ENCODE measurements around the gene STAT4. TPM values are rescaled to one million over a fixed set of nuclear protein-coding genes. Genes with fewer than 3 reads are reported as not detected.

STAT4 gene
- total RNA-seq, 1 experiment from 2014 or later, result 0.33 TPM

- Histone ChIP-seq H3K18ac (ENCODE audit: insufficient read length, low read depth, low read length) (no peak overlapping the region), H2BK5ac (ENCODE audit: insufficient read length, low read length) (no peak overlapping the region), H3K4ac (ENCODE audit: low read depth, low read length) (no peak overlapping the region), H4K5ac (ENCODE audit: insufficient read length, low read depth, low read length) (no peak overlapping the region), H4K8ac (replicated peaks; ENCODE audit: insufficient read length, low read depth, low read length) (no peak overlapping the region), H2BK12ac (ENCODE audit: insufficient read length, low read depth, low read length) (no peak overlapping the region), H2AFZ (ENCODE audit: low read length) (no peak overlapping the region), H2BK15ac (ENCODE audit: low read depth, low read length) (no peak overlapping the region), H4K20me1 (ENCODE audit: control insufficient read depth, insufficient read depth, insufficient read length) (no peaks in the 10 kb centered on the region), H3K23ac (ENCODE audit: insufficient read length, low read depth, low read length) (no peak overlapping the region), H3K27me3 (ENCODE audit: insufficient read depth, low read length) (no peaks in the 10 kb centered on the region), H3K9ac (ENCODE audit: extremely low read depth, insufficient read length, low read length) (no peak overlapping the region), H3T11ph (ENCODE audit: low read length) (no peak overlapping the region), H3K4me1 (ENCODE audit: insufficient read depth, low read length) (no peaks in the 10 kb centered on the region), H3K4me2 (ENCODE audit: insufficient read depth, insufficient read length, low read length) (no peak overlapping the region), H3K27ac (ENCODE audit: insufficient read length, low read depth, low read length) (no peak overlapping the region), H2BK120ac (ENCODE audit: low read depth, low read length, poor library complexity, severe bottlenecking) (no peak overlapping the region), H2BK20ac (ENCODE audit: low read depth, low read length, poor library complexity, severe bottlenecking) (no peak overlapping the region), H2AK5ac (ENCODE audit: insufficient read length, low read length) (no peak overlapping the region), H3K56ac (ENCODE audit: insufficient read length, low read depth, low read length) (no peak overlapping the region), H3K79me2 (ENCODE audit: insufficient read depth, low read length) (no peaks in the 10 kb centered on the region), H4K91ac (ENCODE audit: insufficient read length, low read depth, low read length) (no peak overlapping the region), H3K79me1 (ENCODE audit: insufficient read depth, low read depth, low read length, poor library complexity, severe bottlenecking) (no peaks in the 10 kb centered on the region), H3K23me2 (ENCODE audit: insufficient read length, low read depth, low read length, poor library complexity, severe bottlenecking) (peaks cover 1% of the 10 kb centered on the region), H3K14ac (ENCODE audit: insufficient read depth, low read length) (no peak overlapping the region), H3K9me3 (ENCODE audit: control insufficient read depth, low read depth, low read length) (no peaks in the 10 kb centered on the region)
- Mint-ChIP-seq H3K4me3 (no peak overlapping the region), H3K36me3 (ENCODE audit: insufficient read depth in 1 of 3, low read depth in 3 of 3) (peaks cover 42 to 94% (median 93%) of the 10 kb centered on the region in 3 experiments; a peak in 6 of 7 replicates), H3K27ac (peak overlapping the region in 1 of 3 experiments; percentile 59; a peak in 3 of 7 replicates), H3K9me3 (no peaks in the 10 kb centered on the region), H3K27me3 (ENCODE audit: low read depth) (no peaks in the 10 kb centered on the region), H3K4me1 (no peaks in the 10 kb centered on the region)
- no CpG with 5 or more reads among the region's 14 CpGs for WGBS (ENCODE audit: extremely low coverage, insufficient read length, low lambda C conversion rate)
- DNase-seq, result no peak
- TF ChIP-seq CTCF (conservative IDR thresholded peaks at IDR 0.05), result no peak
These were observed 170.7 kb downstream of the STAT4 start for GRCh38 chr2:190979906-190980629.

Other genes starting within 250 kb of the STAT4 start
- 45.4 and 48.1 TPM in 2 replicates for gene STAT1, start 136.8 kb downstream of the STAT4 start, total RNA-seq (2021)
- 43.2 and 51.4 TPM in 2 replicates for gene MYO1B, start 94.4 kb upstream of the STAT4 start, total RNA-seq (2021)